Sigmoid colon (tissue), 7 donors: ENCODE measurements around the gene ARNT2. TPM values are rescaled to one million over a fixed set of nuclear protein-coding genes. Genes with fewer than 3 reads are reported as not detected.

Experiments used
- DNase-seq: peaks from one replicate; pipeline ENCODE4 v3.0.0-alpha.2; 2019
- H3K27ac ChIP-seq, 4 donors: fragments of 200-600 bp; sonication (generic); one replicate each; pipeline ENCODE4 v1.5.1; 2016 to 2019; ENCODE audit warnings: mild to moderate bottlenecking in 1 of 4
- H3K27me3 ChIP-seq, 3 donors: fragments of 200-600 bp; sonication (generic); one replicate each; pipeline ENCODE4 v1.5.1; 2019; ENCODE audit warnings: mild to moderate bottlenecking in 1 of 3
- H3K36me3 ChIP-seq, 4 donors: fragments of 200-600 bp; sonication (generic); one replicate each; pipeline ENCODE4 v1.5.1; 2016 to 2019
- H3K4me1 ChIP-seq, 4 donors: fragments of 200-600 bp; sonication (generic); one replicate each; pipeline ENCODE4 v1.5.1; 2017 to 2019
- H3K4me3 ChIP-seq, 4 donors: fragments of 200-600 bp; sonication (generic); one replicate each; pipeline ENCODE4 v1.5.1; 2017 to 2019; ENCODE audit warnings: mild to moderate bottlenecking in 2 of 4, moderate library complexity in 1 of 4
- H3K9me3 ChIP-seq, 4 donors: fragments of 200-600 bp in 3 of 4; sonication (generic) in 3 of 4; one replicate each; pipeline versions ENCODE4 v1.5.1 to v1.6.1; 2013 to 2019
- EP300 ChIP-seq, 4 donors: sonication (generic); formaldehyde crosslinking; IDR thresholded peaks; one replicate each; pipeline ENCODE4 v1.6.1; 2017; ENCODE audit warnings: antibody characterized with exemption in 4 of 4
- POLR2A ChIP-seq, 2 donors: fragments of 450-650 bp; IDR thresholded peaks; one replicate each; pipeline ENCODE4 v1.6.1; 2016; ENCODE audit warnings: antibody characterized with exemption in 2 of 2, mild to moderate bottlenecking in 2 of 2, moderate library complexity in 2 of 2
- POLR2AphosphoS5 ChIP-seq, 4 donors: sonication (generic); formaldehyde crosslinking; IDR thresholded peaks; one replicate each; pipeline ENCODE4 v1.6.1; 2017; ENCODE audit warnings: antibody characterized with exemption in 4 of 4
- WGBS, 2 donors: extraction: QIAGEN DNeasy Blood & Tissue Kit; methylation state at CpG; one replicate each; pipeline ENCODE4 v1.1.7; 2013; 5-methylcytosine and 5-hydroxymethylcytosine counted together
- intact Hi-C: fragments of 100-400 bp; cut with DNase I; formaldehyde crosslinking; loops from one replicate; pipeline ENCODE4 v1.15.1; 2023
- polyA plus RNA-seq, 3 donors: library from polyadenylated mRNA; stranded (reverse); fragments of 200-250 nt; gene quantifications; one replicate each; pipeline ENCODE4 v1.2.3, GENCODE V29; 2013
- total RNA-seq, 4 donors: library from RNA; depleted of rRNA; stranded (reverse); fragments of >200 nt; gene quantifications; one replicate each; pipeline ENCODE4 v1.1.0, GENCODE V29; 2016
- TF ChIP-seq, protein P1 (sequence below), 4 experiments: fragments of 450-650 bp in 3 of 4; fragments of 200-600 bp in 1 of 4; IDR thresholded peaks; one replicate each; pipeline ENCODE4 v1.5.1; 2016 to 2019; ENCODE audit warnings: antibody characterized with exemption in 4 of 4, mild to moderate bottlenecking in 3 of 4, moderate library complexity in 2 of 4
- donor health status: healthy with polysubstance abuse.
- donor health status: Bipolar disorder and iron deficiency.
- donor health status: healthy.

The ARNT2 gene
- total and polyA plus RNA-seq, 7 donors = 1.2 to 16.1 (median 4.3) TPM

DNA sequence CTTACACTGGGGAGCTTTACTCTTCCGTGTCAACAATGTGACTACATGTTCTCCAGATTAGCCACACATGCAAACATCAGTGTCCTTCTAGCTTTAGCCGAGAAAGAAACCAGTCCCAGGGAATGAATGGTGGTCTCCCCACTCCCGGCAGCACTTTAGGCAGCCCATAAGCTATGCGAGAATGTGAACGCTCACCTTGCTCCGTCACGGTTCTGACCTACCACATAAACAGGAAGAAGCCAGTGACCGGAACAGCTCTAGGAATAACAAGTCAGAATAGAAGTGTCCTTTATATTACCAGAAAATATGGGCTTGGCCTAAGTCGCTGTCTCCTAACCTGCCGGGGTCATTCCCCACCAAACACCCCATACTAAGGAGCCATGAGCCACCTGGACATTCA is 192.9 kb downstream of the ARNT2 start:
- Histone ChIP-seq H3K4me1 (no peaks in the 10 kb centered on the region), H3K27me3 (no peaks in the 10 kb centered on the region), H3K9me3 (no peaks in the 10 kb centered on the region), H3K27ac (no peak overlapping the region), H3K36me3 (peaks cover 0 to 15% (median 0%) of the 10 kb centered on the region in 4 donors), H3K4me3 (no peak overlapping the region)
- 93 to 95% methylated on average over 10 of the region's 10 CpGs for WGBS, 2 donors
- no peak for TF ChIP-seq EP300 (IDR thresholded peaks at IDR 0.05)
- TF ChIP-seq POLR2A (IDR thresholded peaks at IDR 0.05) = no peak
- TF ChIP-seq POLR2AphosphoS5 (IDR thresholded peaks at IDR 0.05) = no peak
- TF ChIP-seq, protein P1, sequence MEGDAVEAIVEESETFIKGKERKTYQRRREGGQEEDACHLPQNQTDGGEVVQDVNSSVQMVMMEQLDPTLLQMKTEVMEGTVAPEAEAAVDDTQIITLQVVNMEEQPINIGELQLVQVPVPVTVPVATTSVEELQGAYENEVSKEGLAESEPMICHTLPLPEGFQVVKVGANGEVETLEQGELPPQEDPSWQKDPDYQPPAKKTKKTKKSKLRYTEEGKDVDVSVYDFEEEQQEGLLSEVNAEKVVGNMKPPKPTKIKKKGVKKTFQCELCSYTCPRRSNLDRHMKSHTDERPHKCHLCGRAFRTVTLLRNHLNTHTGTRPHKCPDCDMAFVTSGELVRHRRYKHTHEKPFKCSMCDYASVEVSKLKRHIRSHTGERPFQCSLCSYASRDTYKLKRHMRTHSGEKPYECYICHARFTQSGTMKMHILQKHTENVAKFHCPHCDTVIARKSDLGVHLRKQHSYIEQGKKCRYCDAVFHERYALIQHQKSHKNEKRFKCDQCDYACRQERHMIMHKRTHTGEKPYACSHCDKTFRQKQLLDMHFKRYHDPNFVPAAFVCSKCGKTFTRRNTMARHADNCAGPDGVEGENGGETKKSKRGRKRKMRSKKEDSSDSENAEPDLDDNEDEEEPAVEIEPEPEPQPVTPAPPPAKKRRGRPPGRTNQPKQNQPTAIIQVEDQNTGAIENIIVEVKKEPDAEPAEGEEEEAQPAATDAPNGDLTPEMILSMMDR (IDR thresholded peaks at IDR 0.05) = no peak
- intact Hi-C loops = no loop called here
- no peak for DNase-seq

DNA sequence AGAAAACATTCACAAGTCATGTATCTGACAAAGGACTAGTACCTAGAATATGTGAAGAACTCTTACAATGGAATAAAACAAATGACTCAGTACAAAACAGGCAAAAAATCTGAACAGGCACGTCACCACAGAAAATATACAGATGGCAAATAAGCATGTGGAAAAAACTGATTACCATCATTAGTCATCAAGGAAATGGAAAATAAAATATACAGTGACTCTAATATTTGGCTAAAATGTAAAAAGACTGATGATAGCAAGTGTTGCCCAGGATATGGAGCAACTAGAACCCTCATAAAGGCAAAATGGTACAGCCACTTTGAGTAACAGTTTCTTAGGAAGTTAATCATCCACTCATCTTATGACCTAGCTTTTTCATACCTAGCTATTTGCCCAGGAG is 195.2 kb downstream of the ARNT2 start:
- TF ChIP-seq EP300 (IDR thresholded peaks at IDR 0.05) (no peak), POLR2AphosphoS5 (IDR thresholded peaks at IDR 0.05) (no peak), POLR2A (IDR thresholded peaks at IDR 0.05) (no peak)
- TF ChIP-seq, protein P1 (IDR thresholded peaks at IDR 0.05) = no peak
- no peaks in the 10 kb centered on the region for H3K9me3 ChIP-seq
- no peak overlapping the region for H3K27ac ChIP-seq
- no peak for DNase-seq
- H3K4me3 ChIP-seq = no peak overlapping the region
- H3K36me3 ChIP-seq = no peaks in the 10 kb centered on the region
- intact Hi-C loops = no loop called here
- H3K27me3 ChIP-seq = no peaks in the 10 kb centered on the region
- 61 to 76% methylated on average over 1 of the region's 1 CpG for WGBS, 2 donors
- no peaks in the 10 kb centered on the region for H3K4me1 ChIP-seq

DNA sequence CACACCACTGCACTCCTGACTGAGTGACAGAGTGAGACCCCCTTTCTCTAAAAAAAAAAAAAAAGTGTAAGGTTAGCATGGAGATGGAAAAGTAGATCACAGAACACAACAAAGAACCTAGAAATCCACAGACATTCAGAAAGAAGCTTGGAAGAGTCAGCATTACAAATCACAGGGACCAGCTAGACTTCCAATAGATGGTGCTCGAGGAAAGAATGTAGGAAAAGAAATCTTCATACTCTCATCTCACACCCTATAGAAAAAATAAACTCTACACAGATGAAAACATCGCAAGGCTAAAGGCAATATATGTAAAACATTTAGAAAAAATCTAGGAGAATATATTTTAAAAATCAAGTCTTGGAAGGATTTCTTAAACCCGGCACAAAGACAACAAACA is 196.4 kb downstream of the ARNT2 start:
- Histone ChIP-seq H3K27ac (no peak overlapping the region), H3K9me3 (no peaks in the 10 kb centered on the region), H3K4me1 (no peaks in the 10 kb centered on the region), H3K36me3 (no peaks in the 10 kb centered on the region), H3K27me3 (no peaks in the 10 kb centered on the region), H3K4me3 (no peak overlapping the region)
- intact Hi-C loops = no loop called here
- WGBS, 2 donors = 93% methylated on average over 3 of the region's 3 CpGs
- TF ChIP-seq, protein P1 (IDR thresholded peaks at IDR 0.05) = no peak
- no peak for TF ChIP-seq POLR2A (IDR thresholded peaks at IDR 0.05)
- TF ChIP-seq POLR2AphosphoS5 (IDR thresholded peaks at IDR 0.05) = no peak
- no peak for TF ChIP-seq EP300 (IDR thresholded peaks at IDR 0.05)
- DNase-seq = no peak

GRCh38 chr15:80601256-80601655 is 197.1 kb downstream of the ARNT2 start:
- intact Hi-C loops = no loop called here
- 81 to 87% methylated on average over 4 of the region's 4 CpGs for WGBS, 2 donors
- no peaks in the 10 kb centered on the region for H3K4me1 ChIP-seq
- no peak overlapping the region for H3K4me3 ChIP-seq
- no peaks in the 10 kb centered on the region for H3K36me3 ChIP-seq
- no peak for TF ChIP-seq EP300 (IDR thresholded peaks at IDR 0.05)
- TF ChIP-seq, protein P1 (IDR thresholded peaks at IDR 0.05) = no peak
- no peak for TF ChIP-seq POLR2AphosphoS5 (IDR thresholded peaks at IDR 0.05)
- no peak for TF ChIP-seq POLR2A (IDR thresholded peaks at IDR 0.05)
- H3K27me3 ChIP-seq = no peaks in the 10 kb centered on the region
- DNase-seq = no peak
- no peak overlapping the region for H3K27ac ChIP-seq
- H3K9me3 ChIP-seq = no peaks in the 10 kb centered on the region
